Gastroesophageal sphincter (tissue), 4 donors: ENCODE data around the gene EFNA2. TPM values are rescaled to one million over a fixed set of nuclear protein-coding genes. Genes with fewer than 3 reads are reported as not detected.

ENCODE experiments used
- ATAC-seq: fragments of 150-250 bp; one replicate; pipeline ENCODE4 v1.9.1; 2016; ENCODE audit warnings: mild to moderate bottlenecking, moderate library complexity
- H3K27ac ChIP-seq, 4 donors: fragments of 200-600 bp; sonication (generic) in 3 of 4; 1 replicate in 3 of 4; 2 replicates in 1 of 4; pipeline ENCODE4 v1.5.1; 2016 to 2019
- H3K27me3 ChIP-seq: fragments of 200-600 bp; sonication (generic); one replicate; pipeline ENCODE4 v1.5.1; 2019
- H3K36me3 ChIP-seq, 2 donors: fragments of 200-600 bp; sonication (generic); one replicate each; pipeline ENCODE4 v1.5.1; 2019; ENCODE audit warnings: control low read depth in 1 of 2
- H3K4me1 ChIP-seq, 3 donors: fragments of 200-600 bp; sonication (generic); 1 replicate in 2 of 3; 2 replicates in 1 of 3; pipeline ENCODE4 v1.5.1; 2016 to 2019; ENCODE audit warnings: control low read depth in 2 of 3
- H3K4me3 ChIP-seq, 2 donors: fragments of 200-600 bp; sonication (generic); one replicate each; pipeline ENCODE4 v1.5.1; 2019; ENCODE audit warnings: mild to moderate bottlenecking in 1 of 2, moderate library complexity in 1 of 2
- H3K9me3 ChIP-seq, 3 donors: fragments of 200-600 bp; sonication (generic); one replicate each; pipeline ENCODE4 v1.5.1; 2017 to 2019; ENCODE audit warnings: control low read depth in 2 of 3
- EP300 ChIP-seq: sonication (generic); formaldehyde crosslinking; IDR thresholded peaks from one replicate; pipeline ENCODE4 v1.6.1; 2017; ENCODE audit warnings: antibody characterized with exemption, mild to moderate bottlenecking
- POLR2A ChIP-seq, 2 donors: fragments of 450-650 bp; IDR thresholded peaks; one replicate each; pipeline ENCODE4 v1.6.1; 2017; ENCODE audit warnings: antibody characterized with exemption in 2 of 2, mild to moderate bottlenecking in 2 of 2, moderate library complexity in 1 of 2
- POLR2AphosphoS5 ChIP-seq: sonication (generic); formaldehyde crosslinking; IDR thresholded peaks from one replicate; pipeline ENCODE4 v1.6.1; 2017; ENCODE audit warnings: antibody characterized with exemption
- WGBS, 2 donors: methylation state at CpG; one replicate each; pipeline ENCODE4 v1.1.5; 2018; ENCODE audit warnings: low coverage in 1 of 2; 5-methylcytosine and 5-hydroxymethylcytosine counted together
- total RNA-seq, 4 donors: library from RNA; depleted of rRNA; stranded (reverse); fragments of >200 nt; gene quantifications; one replicate each; pipeline ENCODE4 v1.1.0, GENCODE V29; 2016
- TF ChIP-seq, protein P1 (sequence below), 4 experiments: fragments of 200-600 bp in 2 of 4; fragments of 450-650 bp in 2 of 4; sonication (generic) in 1 of 4; IDR thresholded peaks; one replicate each; pipeline ENCODE4 v1.5.1; 2017 to 2019; ENCODE audit warnings: antibody characterized with exemption in 4 of 4, mild to moderate bottlenecking in 2 of 4, moderate library complexity in 2 of 4

EFNA2 gene
- total RNA-seq, 4 donors from 2014 or later, result not detected

DNA sequence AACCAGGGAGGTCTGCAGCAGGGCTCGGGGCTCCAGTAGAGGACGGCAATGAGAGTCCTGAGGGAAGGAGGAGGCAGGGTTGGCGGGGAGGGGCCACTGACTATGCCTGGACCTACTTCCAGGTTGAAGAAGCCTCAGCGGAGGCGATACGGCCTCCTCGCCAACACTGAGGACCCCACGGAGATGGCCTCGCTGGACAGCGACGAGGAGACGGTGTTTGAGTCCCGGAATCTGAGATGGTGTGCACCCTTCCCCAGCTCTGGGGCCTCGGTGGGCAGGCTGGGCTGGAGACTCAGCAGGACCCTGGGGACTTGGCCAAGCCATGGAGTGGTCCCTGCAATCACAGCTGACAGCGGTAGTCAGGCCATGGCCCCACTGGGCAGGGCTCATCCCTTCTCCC, 8.6 kb upstream of the EFNA2 start:
- Histone ChIP-seq H3K4me1 (peaks cover 3 to 59% (median 36%) of the 10 kb centered on the region in 3 donors), H3K4me3 (no peak overlapping the region), H3K27me3 (no peaks in the 10 kb centered on the region), H3K36me3 (peaks cover 0 to 60% of the 10 kb centered on the region in 2 donors), H3K27ac (peak overlapping the region in 2 of 4 donors; percentile 94 to 99), H3K9me3 (no peaks in the 10 kb centered on the region)
- WGBS, 2 donors, result 90 to 95% methylated on average over 4 to 12 of the region's 15 CpGs
- ATAC-seq, result no peak
- no peak for TF ChIP-seq POLR2A (IDR thresholded peaks at IDR 0.05)
- no peak for TF ChIP-seq EP300
- no peak for TF ChIP-seq POLR2AphosphoS5
- TF ChIP-seq, protein P1, sequence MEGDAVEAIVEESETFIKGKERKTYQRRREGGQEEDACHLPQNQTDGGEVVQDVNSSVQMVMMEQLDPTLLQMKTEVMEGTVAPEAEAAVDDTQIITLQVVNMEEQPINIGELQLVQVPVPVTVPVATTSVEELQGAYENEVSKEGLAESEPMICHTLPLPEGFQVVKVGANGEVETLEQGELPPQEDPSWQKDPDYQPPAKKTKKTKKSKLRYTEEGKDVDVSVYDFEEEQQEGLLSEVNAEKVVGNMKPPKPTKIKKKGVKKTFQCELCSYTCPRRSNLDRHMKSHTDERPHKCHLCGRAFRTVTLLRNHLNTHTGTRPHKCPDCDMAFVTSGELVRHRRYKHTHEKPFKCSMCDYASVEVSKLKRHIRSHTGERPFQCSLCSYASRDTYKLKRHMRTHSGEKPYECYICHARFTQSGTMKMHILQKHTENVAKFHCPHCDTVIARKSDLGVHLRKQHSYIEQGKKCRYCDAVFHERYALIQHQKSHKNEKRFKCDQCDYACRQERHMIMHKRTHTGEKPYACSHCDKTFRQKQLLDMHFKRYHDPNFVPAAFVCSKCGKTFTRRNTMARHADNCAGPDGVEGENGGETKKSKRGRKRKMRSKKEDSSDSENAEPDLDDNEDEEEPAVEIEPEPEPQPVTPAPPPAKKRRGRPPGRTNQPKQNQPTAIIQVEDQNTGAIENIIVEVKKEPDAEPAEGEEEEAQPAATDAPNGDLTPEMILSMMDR (IDR thresholded peaks at IDR 0.05), result no peak

DNA sequence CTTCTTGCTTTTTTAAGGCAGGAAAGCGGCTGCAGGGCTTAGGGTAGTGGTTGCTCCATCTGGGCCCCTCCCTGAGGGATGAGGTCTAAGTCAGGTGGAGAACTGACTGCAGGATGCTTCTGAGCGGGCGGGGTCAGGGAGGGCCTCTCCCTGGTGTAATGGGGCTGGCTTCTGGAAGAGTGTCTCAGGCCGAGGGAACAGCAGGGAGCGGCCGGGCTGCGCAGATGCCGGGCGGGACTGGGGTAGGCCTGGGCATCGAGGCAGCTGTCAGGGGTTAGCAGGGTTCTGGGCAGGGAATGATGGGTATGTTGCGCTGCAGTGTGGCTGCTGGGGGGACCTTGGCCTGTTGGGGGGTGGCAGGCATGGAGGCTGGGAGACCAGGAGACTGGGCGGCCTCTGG, 7.6 kb upstream of the EFNA2 start:
- Histone ChIP-seq H3K27ac (no peak overlapping the region), H3K36me3 (peaks cover 0 to 50% of the 10 kb centered on the region in 2 donors), H3K4me3 (no peak overlapping the region), H3K4me1 (peaks cover 3 to 48% (median 29%) of the 10 kb centered on the region in 3 donors), H3K9me3 (no peaks in the 10 kb centered on the region), H3K27me3 (peaks cover 5% of the 10 kb centered on the region)
- TF ChIP-seq, protein P1 (IDR thresholded peaks at IDR 0.05), result no peak
- TF ChIP-seq POLR2AphosphoS5, result no peak
- no peak for TF ChIP-seq EP300
- TF ChIP-seq POLR2A (IDR thresholded peaks at IDR 0.05), result no peak
- WGBS, 2 donors, result 90 to 100% methylated on average over 1 to 2 of the region's 12 CpGs
- ATAC-seq, result no peak

DNA sequence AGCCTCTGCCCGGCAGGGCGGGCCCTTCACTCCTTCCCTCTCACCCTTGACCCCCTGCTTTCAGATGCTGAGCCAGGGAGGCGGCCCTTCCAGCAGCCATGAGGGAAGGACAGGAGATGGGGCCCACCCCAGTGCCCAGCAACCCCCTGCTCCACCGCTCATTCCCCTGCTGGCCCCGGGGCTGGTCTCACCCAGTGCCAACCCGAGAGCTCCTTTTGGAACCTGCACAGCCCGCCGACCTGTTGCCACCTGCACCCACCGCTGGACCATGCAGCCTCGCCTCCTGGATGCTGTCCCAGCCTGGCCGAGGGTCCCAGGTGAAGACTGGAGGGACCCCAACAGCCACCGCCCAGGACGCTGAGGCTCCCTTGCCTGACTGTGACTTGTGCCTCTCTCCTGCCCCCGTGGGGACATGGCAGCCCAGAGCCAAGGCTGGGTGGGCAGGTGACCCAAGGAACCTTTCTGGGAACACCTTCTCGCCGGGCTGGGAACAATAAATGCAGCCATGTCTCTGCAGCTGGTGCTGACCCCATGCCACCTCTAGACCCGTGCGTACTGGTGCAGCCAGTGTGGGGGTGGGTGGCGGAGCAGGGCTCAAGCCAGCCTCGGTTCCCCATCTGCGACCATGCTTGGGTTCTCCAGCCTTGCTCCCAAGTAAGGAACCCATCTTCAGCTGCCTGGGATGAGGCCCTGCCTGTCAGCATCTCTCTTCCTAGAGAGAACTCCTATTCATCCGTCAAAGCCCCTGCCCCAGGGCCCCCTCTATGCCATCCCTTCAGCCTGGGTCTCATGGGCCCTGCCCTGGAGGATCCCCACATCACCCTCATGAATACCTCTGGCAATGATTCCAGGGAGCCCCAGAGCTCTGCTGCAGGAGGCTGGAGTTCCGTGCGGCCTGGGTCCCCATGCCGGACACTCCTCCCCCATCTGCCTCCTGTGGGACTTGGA, 6.7 kb upstream of the EFNA2 start:
- Histone ChIP-seq H3K36me3 (peaks cover 0 to 41% of the 10 kb centered on the region in 2 donors), H3K9me3 (no peaks in the 10 kb centered on the region), H3K27me3 (peaks cover 14% of the 10 kb centered on the region), H3K27ac (no peak overlapping the region), H3K4me1 (peaks cover 3 to 39% (median 20%) of the 10 kb centered on the region in 3 donors), H3K4me3 (no peak overlapping the region)
- no peak for TF ChIP-seq EP300
- TF ChIP-seq, protein P1 (IDR thresholded peaks at IDR 0.05), result no peak
- no peak for TF ChIP-seq POLR2AphosphoS5
- TF ChIP-seq POLR2A (IDR thresholded peaks at IDR 0.05), result no peak
- ATAC-seq, result no peak
- WGBS, 2 donors, result 56% methylated on average over 3 of the region's 25 CpGs; no CpG with 5 or more reads in 1 of the 2 donors

DNA sequence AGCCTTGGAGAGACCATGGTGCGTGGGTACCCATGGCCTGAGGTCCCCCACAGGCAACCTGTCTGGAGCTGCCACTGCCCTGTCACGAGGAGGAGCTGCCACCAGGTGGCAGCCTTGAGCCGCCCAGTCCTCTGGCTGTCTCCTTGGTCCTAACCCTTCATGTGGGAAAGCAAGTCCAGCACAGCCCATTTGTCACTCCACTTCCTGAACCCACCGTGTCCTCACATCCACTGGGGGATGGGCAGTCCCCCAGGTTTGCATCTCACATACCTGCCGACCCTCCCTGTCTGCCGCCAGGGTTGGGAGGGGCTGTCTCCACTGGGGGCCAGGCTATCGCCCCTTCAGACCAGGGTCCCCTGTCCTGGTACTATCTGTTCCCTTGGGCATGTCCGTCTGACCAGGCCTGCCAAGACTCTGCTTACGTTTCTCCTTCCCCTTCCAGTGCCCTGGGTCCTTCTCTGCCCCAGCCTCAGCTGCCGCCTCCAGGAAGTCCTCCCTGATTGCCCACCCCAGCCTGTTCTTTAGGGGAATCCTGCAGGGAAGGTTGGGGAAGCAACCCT, 5.8 kb upstream of the EFNA2 start:
- peaks cover 0 to 31% (median 11%) of the 10 kb centered on the region in 3 donors for H3K4me1 ChIP-seq
- TF ChIP-seq POLR2A (IDR thresholded peaks at IDR 0.05), result no peak
- TF ChIP-seq, protein P1 (IDR thresholded peaks at IDR 0.05), result peak in 3 of 4 experiments; percentile 92 to 94 (median 94)
- 43 to 100% methylated on average over 1 to 2 of the region's 10 CpGs for WGBS, 2 donors

More for the DNA sequence above, 5.8 kb upstream of the EFNA2 start:
- Histone ChIP-seq H3K27ac (peak overlapping the region in 1 of 4 donors; percentile 19), H3K36me3 (peaks cover 0 to 32% of the 10 kb centered on the region in 2 donors), H3K27me3 (peaks cover 23% of the 10 kb centered on the region), H3K4me3 (no peak overlapping the region), H3K9me3 (no peaks in the 10 kb centered on the region)
- peak; percentile 17 for ATAC-seq
